OCI-LY1 (cell line): ENCODE results near the gene TEDC2.

ENCODE experiments used
- H2AFZ ChIP-seq: fragments of 200-600 bp; sonication (generic), shearing (Covaris generic); 2 replicates; pipeline ENCODE4 v1.6.0; 2014; ENCODE audit warnings: antibody characterized with exemption, mild to moderate bottlenecking, low read length
- H3F3A ChIP-seq: fragments of 200-600 bp; sonication (generic), shearing (Covaris generic); 2 replicates; pipeline ENCODE4 v1.6.0; 2014; ENCODE audit warnings: mild to moderate bottlenecking, antibody characterized with exemption, low read length, moderate library complexity; ENCODE audit not compliant: insufficient read depth
- H3K27ac ChIP-seq: fragments of 200-600 bp; sonication (generic); 2 replicates; pipeline ENCODE4 v1.5.1; 2014; ENCODE audit warnings: low read length, mixed run types, mild to moderate bottlenecking, low read depth; ENCODE audit not compliant: poor library complexity, severe bottlenecking
- H3K27me3 ChIP-seq: fragments of 200-600 bp; sonication (generic); 2 replicates; pipeline ENCODE4 v1.6.0; 2014; ENCODE audit warnings: antibody characterized with exemption, mild to moderate bottlenecking, low read length, moderate library complexity; ENCODE audit not compliant: insufficient read depth
- H3K36me3 ChIP-seq: fragments of 200-600 bp; sonication (generic); 2 replicates; pipeline ENCODE4 v1.6.1; 2014; ENCODE audit warnings: mild to moderate bottlenecking, antibody characterized with exemption, low read length, moderate library complexity, mixed read lengths; ENCODE audit not compliant: insufficient read depth
- H3K4me1 ChIP-seq: fragments of 200-600 bp; sonication (generic); 2 replicates; pipeline ENCODE4 v1.5.1; 2014; ENCODE audit warnings: mild to moderate bottlenecking, low read length, moderate library complexity; ENCODE audit not compliant: insufficient read depth, severe bottlenecking
- H3K4me2 ChIP-seq: fragments of 200-600 bp; sonication (generic), shearing (Covaris generic); 2 replicates; pipeline ENCODE4 v1.6.1; 2014; ENCODE audit warnings: low read length
- H3K4me3 ChIP-seq: fragments of 200-600 bp; sonication (generic); 2 replicates; pipeline ENCODE4 v1.5.1; 2014; ENCODE audit warnings: low read length, low read depth, mild to moderate bottlenecking, mixed read lengths; ENCODE audit not compliant: poor library complexity, severe bottlenecking
- H3K79me2 ChIP-seq: fragments of 200-600 bp; shearing (Covaris generic); 2 replicates; pipeline ENCODE4 v1.6.1; 2016; ENCODE audit warnings: mixed run types, low read length, mixed read lengths; ENCODE audit not compliant: insufficient read depth
- H3K9ac ChIP-seq: fragments of 200-600 bp; sonication (generic), shearing (Covaris generic); 2 replicates; pipeline ENCODE4 v1.6.1; 2014; ENCODE audit warnings: mild to moderate bottlenecking, low read length, mixed read lengths
- H3K9me2 ChIP-seq: fragments of 200-600 bp; sonication (generic), shearing (Covaris generic); 2 replicates; pipeline ENCODE4 v1.6.1; 2014; ENCODE audit warnings: low read depth, mild to moderate bottlenecking, low read length, mixed read lengths
- H3K9me3 ChIP-seq: fragments of 200-600 bp; shearing (Covaris generic); 2 replicates; pipeline ENCODE4 v1.6.1; 2014; ENCODE audit warnings: low read length, mixed read lengths
- H4K20me1 ChIP-seq: fragments of 200-600 bp; sonication (generic), shearing (Covaris generic); 2 replicates; pipeline ENCODE4 v1.6.0; 2016; ENCODE audit warnings: mild to moderate bottlenecking, low read length; ENCODE audit not compliant: insufficient read depth
- CTCF ChIP-seq: fragments of 200-600 bp; sonication (generic), shearing (Covaris generic); IDR thresholded peaks from 2 replicates; pipeline ENCODE4 v1.5.1; 2017; ENCODE audit warnings: mild to moderate bottlenecking, antibody characterized with exemption, low read length, moderate library complexity, mixed read lengths
- EZH2 ChIP-seq: fragments of 200-600 bp; sonication (generic), shearing (Covaris generic); IDR thresholded peaks from 2 replicates; pipeline ENCODE4 v1.8.0; 2017; ENCODE audit warnings: borderline replicate concordance, mixed run types, mild to moderate bottlenecking, antibody characterized with exemption, low read length, moderate library complexity, mixed read lengths

The TEDC2 gene

GRCh38 chr16:2467528-2468232 lies 7.8 kb downstream of the TEDC2 start:
- H3K4me3 ChIP-seq: peak overlapping the region; percentile 45
- H3K36me3 ChIP-seq: peaks cover 4% of the 10 kb centered on the region; the same call in 1 of the 2 replicates
- H4K20me1 ChIP-seq: no peaks in the 10 kb centered on the region
- peaks cover 8% of the 10 kb centered on the region for H3K27me3 ChIP-seq
- H3K27ac ChIP-seq: no peak overlapping the region
- H3F3A ChIP-seq: no peaks in the 10 kb centered on the region
- H3K4me2 ChIP-seq: peak overlapping the region; percentile 66
- H3K9ac ChIP-seq: peak overlapping the region; percentile 53; the same call in 1 of the 2 replicates
- no peak overlapping the region for H2AFZ ChIP-seq
- H3K9me2 ChIP-seq: no peaks in the 10 kb centered on the region
- H3K4me1 ChIP-seq: peaks cover 41% of the 10 kb centered on the region
- no peaks in the 10 kb centered on the region for H3K9me3 ChIP-seq
- H3K79me2 ChIP-seq: no peaks in the 10 kb centered on the region
- no peak for TF ChIP-seq CTCF
- no peak for TF ChIP-seq EZH2

- no peaks in the 10 kb centered on the region for H3K79me2 ChIP-seq
- H3K4me1 ChIP-seq: peaks cover 44% of the 10 kb centered on the region
- no peak overlapping the region for H3K27ac ChIP-seq
- TF ChIP-seq CTCF: no peak
- TF ChIP-seq EZH2: no peak
- H3K9me2 ChIP-seq: no peaks in the 10 kb centered on the region
- H3K27me3 ChIP-seq: peaks cover 14% of the 10 kb centered on the region
- peak overlapping the region; percentile 53; the same call in 1 of the 2 replicates for H3K9ac ChIP-seq
- H3K36me3 ChIP-seq: peaks cover 4% of the 10 kb centered on the region; the same call in 1 of the 2 replicates
- H2AFZ ChIP-seq: no peak overlapping the region
- peak overlapping the region; percentile 66 for H3K4me2 ChIP-seq
- H3K9me3 ChIP-seq: no peaks in the 10 kb centered on the region
- no peaks in the 10 kb centered on the region for H3F3A ChIP-seq
- H4K20me1 ChIP-seq: no peaks in the 10 kb centered on the region
- H3K4me3 ChIP-seq: peak overlapping the region; percentile 45
Observed at GRCh38 chr16:2468233-2468724, 8.4 kb downstream of the TEDC2 start.

- Histone ChIP-seq H3K4me3 (peak overlapping the region; percentile 45), H3K79me2 (no peaks in the 10 kb centered on the region), H3K27ac (no peak overlapping the region), H3K9me2 (no peaks in the 10 kb centered on the region), H3K4me1 (peaks cover 47% of the 10 kb centered on the region), H4K20me1 (no peaks in the 10 kb centered on the region), H2AFZ (no peak overlapping the region), H3K36me3 (peaks cover under 1% of the 10 kb centered on the region; the same call in 1 of the 2 replicates), H3K9me3 (no peaks in the 10 kb centered on the region), H3K9ac (no peak overlapping the region; the same call in 1 of the 2 replicates), H3K4me2 (peak overlapping the region; percentile 66), H3F3A (no peaks in the 10 kb centered on the region), H3K27me3 (peaks cover 17% of the 10 kb centered on the region)
- TF ChIP-seq CTCF (no peak), EZH2 (no peak)
Observed at GRCh38 chr16:2468725-2469398, 9.0 kb downstream of the TEDC2 start.
